MM.1S (cell line): Measurements from ENCODE around the gene TIGD6.

Experiments used
- DNase-seq: peaks from one replicate; pipeline ENCODE4 v3.0.0-alpha.2; 2015
- H2AFZ ChIP-seq: fragments of 300-600 bp; sonication (generic); 2 replicates; pipeline ENCODE4 v1.6.0; 2016; ENCODE audit warnings: antibody characterized with exemption, low read length
- H3F3A ChIP-seq: fragments of 300-600 bp; sonication (generic); 2 replicates; pipeline ENCODE4 v1.6.1; 2016; ENCODE audit warnings: mild to moderate bottlenecking, antibody characterized with exemption, low read length, moderate library complexity, mixed read lengths; ENCODE audit not compliant: insufficient read depth
- H3K27ac ChIP-seq: fragments of 300-600 bp; sonication (generic); 2 replicates; pipeline ENCODE4 v1.5.1; 2016; ENCODE audit warnings: mild to moderate bottlenecking, low read length
- H3K27me3 ChIP-seq: fragments of 300-600 bp; sonication (generic); replicated peaks from 2 replicates; pipeline ENCODE4 v1.6.0; 2016; ENCODE audit warnings: low read length; ENCODE audit not compliant: insufficient read depth
- H3K36me3 ChIP-seq: fragments of 300-600 bp; sonication (generic); replicated peaks from 2 replicates; pipeline ENCODE4 v1.6.1; 2016; ENCODE audit warnings: mild to moderate bottlenecking, low read length, mixed read lengths; ENCODE audit not compliant: insufficient read depth
- H3K4me1 ChIP-seq: fragments of 300-600 bp; sonication (generic); 2 replicates; pipeline ENCODE4 v1.6.1; 2016; ENCODE audit warnings: low read length, mixed read lengths
- H3K4me2 ChIP-seq: fragments of 300-600 bp; sonication (generic); 2 replicates; pipeline ENCODE4 v1.6.0; 2016; ENCODE audit warnings: low read depth, low read length
- H3K4me3 ChIP-seq: fragments of 300-600 bp; sonication (generic); 2 replicates; pipeline ENCODE4 v1.5.1; 2016; ENCODE audit warnings: low read length, mixed read lengths
- H3K79me2 ChIP-seq: fragments of 300-600 bp; sonication (generic); 2 replicates; pipeline ENCODE4 v1.6.1; 2016; ENCODE audit warnings: mixed run types, low read length, mixed read lengths
- H3K9ac ChIP-seq: fragments of 300-600 bp; sonication (generic); 2 replicates; pipeline ENCODE4 v1.6.1; 2016; ENCODE audit warnings: low read length, mixed read lengths
- H3K9me2 ChIP-seq: fragments of 300-600 bp; sonication (generic); replicated peaks from 2 replicates; pipeline ENCODE4 v1.6.1; 2016; ENCODE audit warnings: mild to moderate bottlenecking, low read length, mixed read lengths; ENCODE audit not compliant: insufficient read depth
- H3K9me3 ChIP-seq: fragments of 300-600 bp; sonication (generic); replicated peaks from 2 replicates; pipeline ENCODE4 v1.6.1; 2016; ENCODE audit warnings: mild to moderate bottlenecking, low read length, mixed read lengths; ENCODE audit not compliant: insufficient read depth
- H4K20me1 ChIP-seq: fragments of 300-600 bp; sonication (generic); 2 replicates; pipeline ENCODE4 v1.6.1; 2016; ENCODE audit warnings: mild to moderate bottlenecking, low read length, moderate library complexity, mixed read lengths; ENCODE audit not compliant: insufficient read depth
- CTCF ChIP-seq: fragments of 300-600 bp; sonication (generic); IDR thresholded peaks from 2 replicates; pipeline ENCODE4 v1.5.1; 2016; ENCODE audit warnings: antibody characterized with exemption, low read length, mixed read lengths
- EZH2 ChIP-seq: fragments of 300-600 bp; sonication (generic); optimal IDR thresholded peaks from 2 replicates; pipeline ENCODE3; 2017; ENCODE audit warnings: low read depth, mild to moderate bottlenecking, antibody characterized with exemption, low read length, mixed read lengths
- EZH2phosphoT487 ChIP-seq: fragments of 300-600 bp; sonication (generic); IDR thresholded peaks from 2 replicates; pipeline ENCODE4 v1.6.1; 2018; ENCODE audit warnings: antibody characterized with exemption, low read length

The TIGD6 gene

GRCh38 chr5:149979896-149980295 is 20.6 kb downstream of the TIGD6 start:
- Histone ChIP-seq H3K4me3 (no peak overlapping the region), H3K27ac (no peak overlapping the region), H3K4me2 (no peak overlapping the region), H3K9me3 (no peaks in the 10 kb centered on the region), H3K9me2 (no peaks in the 10 kb centered on the region), H2AFZ (no peak overlapping the region), H3K4me1 (no peaks in the 10 kb centered on the region), H3K36me3 (no peaks in the 10 kb centered on the region), H3K79me2 (no peaks in the 10 kb centered on the region), H3K27me3 (no peaks in the 10 kb centered on the region), H3F3A (no peaks in the 10 kb centered on the region), H3K9ac (no peak overlapping the region), H4K20me1 (no peaks in the 10 kb centered on the region)
- no peak for DNase-seq
- TF ChIP-seq CTCF: no peak
- no peak for TF ChIP-seq EZH2phosphoT487
- TF ChIP-seq EZH2: no peak

- no peaks in the 10 kb centered on the region for H3K36me3 ChIP-seq
- no peak overlapping the region for H3K4me3 ChIP-seq
- TF ChIP-seq CTCF (no peak), EZH2phosphoT487 (no peak), EZH2 (no peak)
Measured at GRCh38 chr5:149975409-149975808, 25.0 kb downstream of the TIGD6 start.

DNA sequence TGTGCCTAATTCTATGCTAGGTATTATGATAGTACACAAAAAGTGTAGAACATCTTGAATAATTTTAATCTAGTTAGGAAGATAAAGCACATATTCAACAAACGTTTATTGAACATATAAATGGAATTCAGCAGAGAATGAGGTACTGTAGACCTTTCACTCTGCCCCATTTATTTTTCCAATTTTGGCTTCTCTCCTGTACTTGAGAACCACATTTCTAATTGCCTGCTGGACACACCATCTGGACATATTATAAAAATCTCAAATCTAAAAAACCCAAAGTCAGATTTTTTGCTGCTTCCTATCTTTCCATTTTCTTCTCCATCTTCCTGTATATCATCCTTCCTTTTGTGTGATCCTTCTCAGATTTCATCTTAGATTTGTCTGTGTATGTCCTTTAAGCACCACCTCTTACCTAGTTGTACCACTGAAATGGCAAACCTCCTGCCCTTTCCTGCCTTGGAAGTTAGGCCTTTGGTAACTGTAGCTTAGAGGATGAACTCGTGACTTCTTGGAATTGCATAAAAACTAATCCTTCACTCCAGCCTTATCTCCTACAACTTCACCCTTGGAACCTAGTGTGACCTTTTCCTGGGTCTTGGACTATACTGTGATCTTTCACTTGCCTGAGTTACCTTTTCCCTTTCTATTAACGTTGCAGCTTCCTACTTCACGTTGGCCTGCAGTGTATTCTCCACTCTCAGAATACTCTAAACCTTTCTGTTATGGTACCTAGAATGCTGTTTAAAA is 31.1 kb downstream of the TIGD6 start:
- TF ChIP-seq CTCF (no peak), EZH2phosphoT487 (no peak), EZH2 (no peak)
- no peak overlapping the region for H3K9ac ChIP-seq
- no peak for DNase-seq
- no peaks in the 10 kb centered on the region for H3F3A ChIP-seq
- H2AFZ ChIP-seq: no peak overlapping the region
- H3K79me2 ChIP-seq: no peaks in the 10 kb centered on the region
- no peaks in the 10 kb centered on the region for H4K20me1 ChIP-seq
- 0 out of 2 replicates have a peak, but pooled peaks cover 3% of the 10 kb centered on the region for H3K36me3 ChIP-seq
- H3K9me3 ChIP-seq: no peaks in the 10 kb centered on the region
- no peaks in the 10 kb centered on the region for H3K4me1 ChIP-seq
- H3K27ac ChIP-seq: no peak overlapping the region
- no peaks in the 10 kb centered on the region for H3K27me3 ChIP-seq
- H3K9me2 ChIP-seq: no peaks in the 10 kb centered on the region
- H3K4me2 ChIP-seq: no peak overlapping the region
- no peak overlapping the region for H3K4me3 ChIP-seq

More at GRCh38 chr5:149975409-149975808, 25.0 kb downstream of the TIGD6 start:
- H3K27ac ChIP-seq: no peak overlapping the region
- H2AFZ ChIP-seq: no peak overlapping the region
- H3K79me2 ChIP-seq: no peaks in the 10 kb centered on the region
- no peaks in the 10 kb centered on the region for H4K20me1 ChIP-seq
- H3K9ac ChIP-seq: no peak overlapping the region
- no peak overlapping the region for H3K4me2 ChIP-seq
- no peaks in the 10 kb centered on the region for H3F3A ChIP-seq
- no peak for DNase-seq
- no peaks in the 10 kb centered on the region for H3K9me2 ChIP-seq
- no peaks in the 10 kb centered on the region for H3K27me3 ChIP-seq
- no peaks in the 10 kb centered on the region for H3K9me3 ChIP-seq
- H3K4me1 ChIP-seq: no peaks in the 10 kb centered on the region
